Peyer's patch (tissue), 4 donors: ENCODE measurements around the gene ANKRD9.

Experiments used
- POLR2A ChIP-seq, 2 donors: fragments of 450-650 bp; IDR thresholded peaks; one replicate each; pipeline ENCODE4 v1.5.1; 2017; ENCODE audit warnings: antibody characterized with exemption in 2 of 2, mild to moderate bottlenecking in 2 of 2, moderate library complexity in 2 of 2
- TF ChIP-seq, protein P1 (sequence below), 6 experiments: fragments of 450-650 bp in 4 of 6; fragments of 200-600 bp in 2 of 6; sonication (generic) in 1 of 6; IDR thresholded peaks; one replicate each; pipeline ENCODE4 v1.5.1; 2017 to 2019; ENCODE audit warnings: antibody characterized with exemption in 6 of 6, mild to moderate bottlenecking in 3 of 6, moderate library complexity in 1 of 6

DNA sequence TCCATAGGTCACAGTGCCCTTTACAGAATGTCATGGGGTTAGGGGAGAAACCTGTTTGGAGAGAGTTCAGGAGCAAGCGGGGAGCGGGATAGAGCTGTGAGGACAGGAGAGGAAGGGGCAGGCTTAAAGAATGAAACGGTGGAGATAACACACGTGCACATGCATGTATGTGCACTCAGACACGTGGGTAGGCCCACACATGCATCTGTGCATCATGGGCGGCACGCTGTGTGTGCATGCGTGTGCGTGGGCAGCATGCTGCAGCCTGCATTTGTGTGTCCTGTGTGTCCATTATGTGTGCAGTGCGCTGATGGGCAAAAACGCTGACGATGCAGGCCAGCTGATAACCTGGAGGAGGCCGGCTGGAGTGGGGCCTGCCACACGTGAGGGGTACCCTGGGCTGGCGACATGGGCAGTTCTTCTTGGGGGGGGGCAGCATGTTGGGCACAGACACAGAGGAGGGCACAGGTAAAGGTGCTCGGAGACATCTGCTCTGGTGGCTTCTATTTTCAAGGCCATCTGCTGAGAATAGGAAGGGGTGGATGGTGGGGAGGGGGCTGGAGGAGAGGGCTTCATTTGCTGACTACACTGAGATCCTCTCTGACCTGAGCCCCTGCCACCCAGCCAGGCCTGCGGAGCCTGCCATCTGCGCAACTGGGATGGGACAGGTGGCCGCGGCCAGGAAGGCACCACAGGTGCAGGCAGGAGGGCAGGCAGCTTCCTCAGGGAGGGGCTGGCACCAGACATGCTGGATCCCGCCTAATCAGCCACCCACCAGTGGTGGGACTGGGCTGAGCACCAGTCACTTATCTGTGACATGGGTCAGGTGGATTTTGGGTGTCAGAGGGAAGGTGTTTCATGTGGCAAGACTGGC lies 4.6 kb upstream of the ANKRD9 start:
- TF ChIP-seq POLR2A (IDR thresholded peaks at IDR 0.05) = no peak
- TF ChIP-seq, protein P1, sequence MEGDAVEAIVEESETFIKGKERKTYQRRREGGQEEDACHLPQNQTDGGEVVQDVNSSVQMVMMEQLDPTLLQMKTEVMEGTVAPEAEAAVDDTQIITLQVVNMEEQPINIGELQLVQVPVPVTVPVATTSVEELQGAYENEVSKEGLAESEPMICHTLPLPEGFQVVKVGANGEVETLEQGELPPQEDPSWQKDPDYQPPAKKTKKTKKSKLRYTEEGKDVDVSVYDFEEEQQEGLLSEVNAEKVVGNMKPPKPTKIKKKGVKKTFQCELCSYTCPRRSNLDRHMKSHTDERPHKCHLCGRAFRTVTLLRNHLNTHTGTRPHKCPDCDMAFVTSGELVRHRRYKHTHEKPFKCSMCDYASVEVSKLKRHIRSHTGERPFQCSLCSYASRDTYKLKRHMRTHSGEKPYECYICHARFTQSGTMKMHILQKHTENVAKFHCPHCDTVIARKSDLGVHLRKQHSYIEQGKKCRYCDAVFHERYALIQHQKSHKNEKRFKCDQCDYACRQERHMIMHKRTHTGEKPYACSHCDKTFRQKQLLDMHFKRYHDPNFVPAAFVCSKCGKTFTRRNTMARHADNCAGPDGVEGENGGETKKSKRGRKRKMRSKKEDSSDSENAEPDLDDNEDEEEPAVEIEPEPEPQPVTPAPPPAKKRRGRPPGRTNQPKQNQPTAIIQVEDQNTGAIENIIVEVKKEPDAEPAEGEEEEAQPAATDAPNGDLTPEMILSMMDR (IDR thresholded peaks at IDR 0.05) = no peak
